DOHH2 (cell line): ENCODE measurements around the gene RASL11B.

Experiments
- EZH2phosphoT487 ChIP-seq: fragments of 200-600 bp; sonication (generic); IDR thresholded peaks from 2 replicates; pipeline ENCODE4 v1.6.1; 2017; ENCODE audit warnings: borderline replicate concordance, mild to moderate bottlenecking, antibody characterized with exemption, low read length, moderate library complexity, mixed read lengths
- TF ChIP-seq, protein P1 (sequence below): fragments of 200-600 bp; sonication (generic); IDR thresholded peaks from one replicate; pipeline ENCODE4 v1.5.1; 2014; ENCODE audit warnings: antibody characterized with exemption, mild to moderate bottlenecking, low read depth, low read length; ENCODE audit not compliant: poor library complexity, severe bottlenecking

DNA sequence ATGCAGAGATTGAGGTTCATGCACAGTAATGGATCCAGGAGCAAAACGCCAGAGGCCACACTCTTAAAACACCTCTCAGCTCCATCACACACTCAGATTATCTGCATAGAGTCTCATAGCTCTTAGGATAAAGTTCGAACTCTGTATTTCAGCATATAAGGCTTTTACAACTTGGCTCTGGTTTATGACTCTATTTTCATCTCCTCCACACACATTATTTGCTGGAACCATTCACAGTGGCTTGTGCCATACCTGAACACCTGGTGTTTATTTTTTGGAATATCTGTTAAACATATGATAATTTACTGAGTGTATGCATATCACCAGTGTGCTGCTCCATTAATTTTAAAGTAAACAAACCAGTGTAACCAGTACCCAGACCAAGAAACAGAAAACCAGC is 27.2 kb downstream of the RASL11B start:
- TF ChIP-seq, protein P1, sequence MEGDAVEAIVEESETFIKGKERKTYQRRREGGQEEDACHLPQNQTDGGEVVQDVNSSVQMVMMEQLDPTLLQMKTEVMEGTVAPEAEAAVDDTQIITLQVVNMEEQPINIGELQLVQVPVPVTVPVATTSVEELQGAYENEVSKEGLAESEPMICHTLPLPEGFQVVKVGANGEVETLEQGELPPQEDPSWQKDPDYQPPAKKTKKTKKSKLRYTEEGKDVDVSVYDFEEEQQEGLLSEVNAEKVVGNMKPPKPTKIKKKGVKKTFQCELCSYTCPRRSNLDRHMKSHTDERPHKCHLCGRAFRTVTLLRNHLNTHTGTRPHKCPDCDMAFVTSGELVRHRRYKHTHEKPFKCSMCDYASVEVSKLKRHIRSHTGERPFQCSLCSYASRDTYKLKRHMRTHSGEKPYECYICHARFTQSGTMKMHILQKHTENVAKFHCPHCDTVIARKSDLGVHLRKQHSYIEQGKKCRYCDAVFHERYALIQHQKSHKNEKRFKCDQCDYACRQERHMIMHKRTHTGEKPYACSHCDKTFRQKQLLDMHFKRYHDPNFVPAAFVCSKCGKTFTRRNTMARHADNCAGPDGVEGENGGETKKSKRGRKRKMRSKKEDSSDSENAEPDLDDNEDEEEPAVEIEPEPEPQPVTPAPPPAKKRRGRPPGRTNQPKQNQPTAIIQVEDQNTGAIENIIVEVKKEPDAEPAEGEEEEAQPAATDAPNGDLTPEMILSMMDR: no peak
- no peak for TF ChIP-seq EZH2phosphoT487
